RCC 7860 (cell line): ENCODE measurements around the gene ANAPC10.

ENCODE experiments used
- DNase-seq: peaks from one replicate; pipeline ENCODE4 v3.0.0-alpha.2; 2015; ENCODE audit warnings: low spot score
- FAIRE-seq: peaks from 2 replicates; lab custom pipeline; 2012; peaks lifted over from hg19 to GRCh38; lab: Jason Lieb, UNC

Gene ANAPC10

DNA sequence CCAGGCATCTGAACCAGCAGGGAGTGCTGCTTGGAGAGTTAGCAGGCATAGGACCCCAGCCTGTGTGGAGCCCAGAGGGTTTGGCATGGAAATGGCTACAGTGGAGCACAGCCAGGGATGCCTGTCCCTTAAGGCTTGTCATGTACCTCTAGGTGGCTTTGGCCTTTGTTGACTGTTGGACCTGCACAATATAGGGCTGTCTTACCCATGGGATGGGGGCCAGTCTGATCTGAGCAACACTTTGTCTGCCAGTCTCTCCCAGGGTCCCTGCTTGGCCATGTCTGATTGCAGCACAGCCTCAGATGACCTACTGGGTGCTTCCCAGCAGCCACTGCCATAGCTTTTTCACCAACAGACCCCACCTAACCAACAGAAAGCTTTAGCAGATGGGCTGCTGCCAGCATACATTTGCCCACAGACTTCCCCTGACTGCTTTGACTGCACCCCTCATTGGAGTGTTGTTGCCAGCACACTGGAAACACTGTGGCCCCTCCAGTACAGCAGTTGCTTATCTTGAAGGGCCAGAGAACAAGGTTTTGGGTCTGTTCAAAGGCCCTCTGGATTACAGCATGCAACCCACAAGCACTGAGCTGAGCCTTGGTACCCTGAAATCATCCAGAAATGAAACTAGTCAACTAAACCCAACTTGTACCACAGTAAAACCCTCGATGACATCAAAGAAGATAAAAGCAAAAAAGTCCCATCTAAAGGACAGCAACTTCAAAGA lies 22.1 kb downstream of the ANAPC10 start:
- DNase-seq (no peak), FAIRE-seq (no peak)

DNA sequence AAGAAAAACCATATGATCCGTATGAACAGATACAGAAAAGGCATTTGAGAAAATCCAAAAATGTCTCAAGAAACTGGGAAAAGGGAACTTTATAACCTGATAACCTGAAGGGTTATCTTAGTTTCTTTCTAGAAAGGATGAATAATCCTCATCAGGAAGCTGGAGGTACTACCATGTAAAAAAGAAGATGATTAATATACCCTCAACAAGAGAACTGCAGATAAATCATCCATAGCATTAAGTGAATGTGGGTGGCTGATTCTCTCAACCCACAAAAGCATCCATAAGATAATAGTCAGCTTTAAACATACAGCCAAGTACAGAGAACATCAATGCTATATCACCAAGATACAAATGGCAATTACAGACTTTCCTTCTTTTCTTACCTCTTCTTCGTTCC lies 26.4 kb downstream of the ANAPC10 start:
- FAIRE-seq (no peak), DNase-seq (no peak)

DNA sequence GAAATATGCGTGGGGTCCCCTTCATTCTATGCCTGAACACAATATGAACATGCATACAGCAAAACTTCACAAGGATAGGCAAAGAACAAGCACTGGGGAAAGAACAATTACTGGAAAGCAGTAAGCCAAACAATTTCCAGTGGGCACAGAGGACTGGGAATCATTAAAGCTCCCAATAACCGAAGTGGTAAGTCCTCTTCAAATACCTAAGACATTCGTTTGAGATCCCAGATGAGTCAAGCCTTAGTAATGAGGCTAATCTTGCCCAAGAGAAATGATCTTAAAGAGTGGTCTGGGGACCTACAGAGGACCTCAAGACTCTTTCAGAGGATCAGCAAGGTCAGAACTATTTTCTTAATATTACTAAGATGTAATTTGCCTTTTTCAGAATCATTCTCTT lies 28.6 kb downstream of the ANAPC10 start:
- DNase-seq = peak; percentile 11

DNA sequence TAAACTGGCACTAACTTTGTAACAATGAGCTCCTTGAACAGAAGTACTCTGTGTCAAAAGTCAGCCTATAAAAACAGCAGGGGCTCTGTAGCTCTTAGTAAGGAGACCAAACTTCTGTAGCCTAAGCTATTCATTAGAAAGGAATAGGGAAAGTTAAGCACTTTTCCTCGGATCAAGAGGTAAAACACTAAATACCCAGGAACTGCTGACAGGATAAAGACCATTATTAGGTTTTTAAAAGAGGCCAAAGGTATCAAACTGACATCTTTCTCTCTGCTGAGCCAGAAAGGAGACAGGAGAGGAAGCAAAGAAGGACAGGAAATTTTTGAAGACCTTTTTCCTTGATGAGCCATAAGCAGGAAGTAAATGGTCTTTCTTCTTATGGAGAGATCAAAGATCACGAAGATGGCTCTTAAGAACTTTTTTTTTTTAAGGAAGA lies 31.9 kb downstream of the ANAPC10 start:
- DNase-seq (no peak), FAIRE-seq (no peak)

More for the DNA sequence above, 28.6 kb downstream of the ANAPC10 start:
- FAIRE-seq = no peak

DNA sequence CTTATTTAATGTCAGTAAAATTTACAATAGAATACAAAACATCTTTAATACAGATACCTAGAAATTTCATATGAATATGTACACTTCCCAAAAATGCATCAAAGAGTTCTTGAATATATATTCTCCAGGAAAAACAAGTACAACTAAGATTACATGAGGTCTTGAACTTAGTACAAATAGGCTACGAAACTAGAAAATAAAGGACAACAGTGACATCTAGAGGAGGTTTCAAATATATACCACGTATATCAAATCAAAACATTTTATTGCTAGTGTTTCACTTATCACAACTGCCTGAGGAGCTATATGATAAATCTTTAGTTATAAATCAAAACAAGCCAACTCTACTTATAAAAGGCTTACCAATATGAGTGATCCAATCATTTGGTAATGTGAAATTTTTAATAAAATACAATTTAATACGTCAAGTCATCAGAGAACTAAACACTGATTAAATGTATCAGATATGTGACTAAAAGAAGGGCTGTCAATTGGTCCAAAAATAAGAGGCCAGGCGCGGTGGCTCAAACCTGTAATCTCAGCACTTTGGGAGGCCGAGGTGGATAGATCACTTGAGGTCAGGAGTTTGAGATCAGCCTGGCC lies 36.6 kb downstream of the ANAPC10 start:
- FAIRE-seq = peak; percentile 51
- peak; percentile 37 for DNase-seq

DNA sequence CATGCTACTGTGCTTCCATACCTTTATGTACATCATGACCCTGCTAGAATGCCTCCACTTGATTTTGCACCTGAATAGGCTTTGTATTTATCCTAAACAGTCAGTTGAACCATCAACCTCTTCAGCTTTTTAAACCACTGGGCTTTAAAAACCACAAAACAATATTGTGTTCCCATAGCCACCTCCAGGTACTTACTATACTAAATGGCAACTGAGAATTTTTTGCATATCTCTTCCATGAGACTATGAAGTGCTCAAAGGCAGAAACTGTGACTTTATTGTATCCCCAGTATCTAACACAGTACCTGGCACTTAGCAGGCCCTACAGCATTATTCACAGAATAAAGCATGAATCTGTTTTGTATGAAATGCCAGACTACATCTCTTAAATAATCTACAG lies 39.7 kb downstream of the ANAPC10 start:
- FAIRE-seq (no peak), DNase-seq (no peak)

DNA sequence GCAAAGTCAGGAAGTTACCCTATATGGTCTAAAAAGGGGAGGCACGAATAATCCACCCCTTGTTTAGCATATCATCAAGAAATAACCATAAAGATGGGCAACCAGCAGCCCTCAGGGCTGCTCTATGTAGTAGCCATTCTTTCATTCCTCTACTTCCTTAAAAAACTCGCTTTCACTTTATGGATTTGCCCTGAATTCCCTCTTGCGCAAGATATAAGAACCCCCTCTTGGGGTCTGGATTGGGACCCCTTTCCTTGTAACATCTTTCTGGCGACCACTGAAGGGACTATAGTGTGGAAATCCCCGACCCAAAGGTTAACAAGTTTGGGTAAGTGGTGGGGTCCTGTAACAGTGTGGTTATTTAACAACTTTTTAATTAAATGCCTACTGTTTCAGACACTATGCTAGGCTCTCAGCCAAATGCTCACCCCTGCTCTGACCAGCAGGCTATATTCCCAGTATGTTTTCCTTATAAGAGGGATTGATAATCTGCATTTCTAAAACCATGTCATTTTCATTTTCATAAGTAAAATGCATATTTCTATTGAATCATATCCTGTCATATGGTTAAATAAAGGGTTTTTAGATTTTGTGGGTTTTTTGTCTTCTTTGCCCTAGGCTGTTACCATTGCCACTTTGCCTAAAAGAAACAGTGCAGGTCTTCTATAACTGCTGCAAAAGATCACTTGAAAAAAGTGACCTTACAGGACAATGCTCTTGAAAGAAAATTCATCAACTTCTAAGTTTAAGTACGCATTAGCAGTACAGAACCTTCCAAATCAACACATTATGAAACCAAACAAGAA lies 41.5 kb downstream of the ANAPC10 start:
- DNase-seq (no peak), FAIRE-seq (no peak)

DNA sequence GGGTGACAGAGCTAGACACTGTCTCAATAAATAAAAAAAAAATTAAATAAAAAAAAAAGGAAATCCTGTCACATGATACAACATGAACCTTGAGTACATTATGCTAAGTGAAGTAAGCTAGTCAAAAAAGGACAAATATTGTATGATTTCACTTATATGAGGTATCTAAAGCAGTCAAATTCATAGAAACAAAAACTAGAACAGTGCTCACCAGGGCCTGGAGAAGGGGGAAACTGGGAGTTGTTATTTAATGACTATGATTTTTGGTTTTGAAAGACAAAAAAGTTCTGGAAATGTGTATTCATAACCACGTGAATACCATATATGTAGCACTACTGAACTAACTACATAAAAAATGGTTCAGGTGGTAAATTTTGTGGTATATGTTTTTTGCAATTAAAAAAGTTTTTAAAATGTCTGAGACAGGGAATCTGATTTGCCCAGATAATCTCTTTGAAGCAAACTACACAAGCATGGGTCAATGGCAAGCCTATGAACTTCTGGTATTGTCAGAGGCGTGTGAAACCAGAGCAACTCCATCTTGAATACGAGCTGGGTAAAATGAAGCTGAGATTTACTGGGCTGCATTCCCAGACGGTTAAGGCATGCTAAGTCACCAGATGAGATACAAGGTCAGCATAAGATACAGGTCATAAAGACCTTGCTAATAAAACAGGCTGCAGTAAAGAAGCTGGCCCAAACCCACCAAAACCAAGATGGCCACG lies 42.3 kb downstream of the ANAPC10 start:
- no peak for FAIRE-seq
- no peak for DNase-seq

DNA sequence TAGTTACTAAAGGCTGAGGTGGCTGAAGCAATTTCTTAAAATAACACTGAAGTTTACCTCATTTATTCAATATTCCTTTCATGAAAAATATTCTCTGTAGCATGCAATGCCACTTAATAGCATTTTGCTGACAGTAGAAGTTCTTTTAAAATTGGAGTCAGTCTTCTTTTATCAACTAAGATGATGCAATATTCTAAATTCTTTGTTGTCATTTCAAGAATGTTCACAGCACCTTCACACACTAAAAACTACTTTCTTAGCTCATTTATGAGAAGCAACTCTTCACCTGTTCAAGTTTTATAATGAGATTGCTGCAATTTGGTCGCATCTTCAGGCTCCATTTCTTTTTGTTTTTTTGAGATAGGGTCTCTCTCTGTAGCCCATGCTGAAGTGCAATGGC lies 48.8 kb downstream of the ANAPC10 start:
- no peak for FAIRE-seq
- DNase-seq = no peak

DNA sequence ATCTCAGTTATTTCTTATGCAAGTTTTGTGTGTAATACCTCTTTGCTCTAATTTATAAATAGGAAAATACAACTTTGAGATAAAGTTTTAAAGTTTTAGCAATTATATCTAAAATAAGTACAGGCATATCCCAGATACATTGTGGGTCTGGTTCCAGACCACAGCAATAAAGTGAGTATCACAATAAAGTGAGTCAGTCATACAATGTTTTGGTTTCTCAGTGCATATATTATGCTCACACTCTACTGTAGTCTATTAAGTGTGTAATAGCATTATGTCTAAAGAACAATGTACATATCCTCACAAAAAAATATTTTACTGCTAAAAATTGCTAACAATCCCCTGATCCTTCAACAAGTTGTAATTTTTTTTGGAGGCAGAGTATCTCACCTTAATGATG lies 49.2 kb downstream of the ANAPC10 start:
- DNase-seq (no peak), FAIRE-seq (no peak)

DNA sequence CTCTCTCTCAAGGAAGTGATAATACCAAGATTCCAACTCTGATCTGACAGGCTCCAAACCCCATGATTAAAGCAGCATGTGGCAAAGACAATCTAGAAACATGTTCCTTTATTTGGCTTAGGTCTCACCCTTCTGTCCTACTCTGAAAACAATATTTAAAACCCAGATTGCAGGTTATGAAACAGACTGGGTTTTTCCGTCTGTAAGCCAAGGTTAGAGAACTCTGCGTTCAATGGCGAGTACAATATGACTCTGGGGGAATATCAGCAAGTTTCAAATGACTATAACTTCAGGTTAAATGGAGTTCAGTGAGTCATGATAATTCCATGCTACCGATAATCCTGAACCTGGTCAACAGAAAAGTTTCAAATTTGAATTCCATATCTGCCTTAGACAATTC lies 50.8 kb downstream of the ANAPC10 start:
- FAIRE-seq = no peak
- DNase-seq = no peak

DNA sequence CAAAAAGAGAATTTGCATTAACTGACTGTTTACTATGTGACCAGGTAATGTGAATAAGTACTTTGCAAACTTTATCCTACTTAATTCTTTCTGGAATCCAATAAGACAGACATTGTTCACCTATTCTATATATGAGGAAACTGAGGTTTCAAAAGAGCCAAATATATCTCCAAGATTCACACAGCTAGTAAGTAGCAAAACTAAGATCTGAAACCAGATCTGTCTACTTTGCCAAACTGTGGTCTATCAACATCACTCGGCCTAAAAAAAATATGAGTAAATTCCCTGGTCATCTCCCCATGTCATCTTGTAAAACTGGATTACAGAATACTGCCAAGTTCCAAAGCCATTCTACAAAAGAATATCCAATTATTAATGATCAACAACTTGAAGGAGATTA lies 52.8 kb downstream of the ANAPC10 start:
- no peak for FAIRE-seq
- no peak for DNase-seq

DNA sequence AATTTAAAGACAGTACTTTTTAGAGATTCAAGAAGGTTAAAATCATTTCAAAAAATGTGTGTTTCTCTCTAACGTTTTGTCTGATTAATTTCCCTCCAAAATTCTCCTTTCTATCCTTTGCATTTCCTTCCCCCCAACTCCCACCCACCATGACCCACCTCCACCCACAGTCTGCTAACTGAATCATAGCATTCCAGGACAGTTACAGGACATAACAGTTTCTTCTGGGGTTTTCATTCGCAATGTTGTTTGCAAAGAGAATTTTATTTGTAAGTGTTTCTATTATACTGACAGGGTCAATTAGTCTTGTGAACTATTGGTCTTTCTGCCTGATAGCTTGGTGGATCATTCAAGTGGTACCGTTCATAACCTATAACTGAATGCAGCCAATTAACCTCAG lies 53.7 kb downstream of the ANAPC10 start:
- peak; percentile 58 for FAIRE-seq
- DNase-seq = peak; percentile 44

DNA sequence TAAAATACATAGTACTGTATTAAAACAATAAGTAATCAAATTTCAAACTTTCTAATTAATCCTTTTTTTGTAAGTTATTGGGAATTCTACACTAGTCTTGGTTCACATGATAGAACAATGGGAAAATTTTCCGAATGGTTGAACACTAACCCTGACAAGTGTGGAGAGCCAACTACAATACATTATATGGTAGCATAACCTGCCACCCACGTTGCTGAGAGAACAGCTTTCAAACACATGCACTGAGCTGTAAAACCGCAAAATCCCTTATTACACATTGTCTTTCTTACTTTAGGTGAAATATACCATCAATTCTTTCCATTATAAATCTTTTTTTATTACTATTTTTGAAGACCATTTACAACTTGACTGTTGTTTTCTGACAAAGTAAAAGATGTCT lies 54.7 kb downstream of the ANAPC10 start:
- FAIRE-seq (peak; percentile 95), DNase-seq (peak; percentile 62)

DNA sequence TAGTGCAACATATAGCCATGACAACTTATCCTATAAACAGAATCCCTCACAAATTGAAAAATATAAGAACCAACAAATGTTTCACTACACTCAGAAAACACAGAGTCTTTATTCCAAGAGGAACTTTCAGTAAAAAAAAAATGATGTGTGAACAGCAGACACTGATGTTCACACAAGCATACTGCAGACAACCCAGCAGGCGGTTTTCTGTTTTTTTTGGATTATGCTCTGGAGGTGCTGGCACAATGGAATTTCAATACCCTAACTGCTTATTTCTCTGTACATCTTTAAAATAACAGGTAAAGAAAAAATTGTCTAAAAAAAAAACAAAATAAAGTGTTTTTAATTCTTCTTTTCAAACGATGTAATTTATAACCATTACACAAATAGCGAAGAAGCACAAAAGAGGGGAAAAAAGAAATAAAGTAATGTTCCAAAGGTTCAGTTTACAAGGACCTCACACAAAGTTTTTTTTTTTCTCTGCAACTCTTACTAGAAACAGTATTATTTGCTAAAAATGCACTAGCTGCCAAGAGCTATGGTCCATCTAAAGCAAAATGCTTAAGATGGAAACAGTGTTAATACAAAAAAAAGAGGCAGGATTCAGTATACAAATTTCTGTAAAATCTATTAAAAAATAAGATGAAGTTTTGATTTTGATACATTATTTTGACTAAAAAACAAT lies 55.3 kb downstream of the ANAPC10 start:
- FAIRE-seq = no peak
- DNase-seq = no peak

DNA sequence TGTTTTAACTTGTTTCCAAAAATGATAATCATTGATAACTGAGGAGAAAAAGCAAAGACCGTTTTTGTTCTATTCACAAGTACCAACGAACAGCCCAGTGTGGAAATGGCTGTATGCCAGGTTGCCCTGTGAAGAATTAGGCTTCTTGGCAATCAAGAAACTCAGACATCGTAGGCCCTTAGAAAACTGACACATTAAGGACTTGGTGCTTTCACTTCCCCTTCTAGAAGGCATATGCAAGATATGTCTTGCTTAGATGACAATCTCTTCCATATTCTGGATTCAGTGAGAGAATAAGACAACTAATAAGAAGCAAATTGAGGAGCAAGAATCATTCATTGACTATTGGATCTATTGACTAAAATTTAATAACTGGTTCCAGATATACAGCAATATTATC lies 56.6 kb downstream of the ANAPC10 start:
- DNase-seq (no peak), FAIRE-seq (no peak)

DNA sequence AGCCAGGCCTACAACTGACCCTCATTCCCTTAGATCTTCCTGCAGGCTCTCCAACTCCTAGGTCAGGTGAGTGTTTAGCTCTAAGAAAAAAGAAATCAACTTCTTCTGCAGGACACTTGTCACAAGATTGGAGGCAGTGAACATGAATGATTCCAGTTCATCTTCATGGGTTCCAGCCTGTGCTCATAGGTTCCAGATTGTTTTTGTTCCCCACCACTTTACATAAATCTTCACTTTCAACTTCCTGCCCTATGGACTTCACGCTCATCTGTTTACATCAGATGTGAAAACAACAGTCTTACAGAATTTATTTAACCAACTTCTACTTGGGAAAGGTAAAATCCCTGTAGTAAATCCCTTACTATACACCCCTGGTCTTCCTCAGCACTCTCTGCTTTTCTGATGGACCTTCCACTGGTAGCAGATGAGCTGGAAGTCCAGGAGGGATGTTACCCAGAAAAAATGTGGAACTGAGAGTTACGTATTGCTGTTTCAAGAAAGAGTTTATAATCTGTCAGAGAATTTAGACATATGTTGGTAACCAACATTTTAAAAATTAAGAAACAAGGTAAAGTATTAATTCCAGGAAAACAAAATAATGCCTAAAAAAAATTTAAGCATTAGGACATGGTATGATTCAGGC lies 62.4 kb downstream of the ANAPC10 start:
- FAIRE-seq = no peak
- DNase-seq = no peak

DNA sequence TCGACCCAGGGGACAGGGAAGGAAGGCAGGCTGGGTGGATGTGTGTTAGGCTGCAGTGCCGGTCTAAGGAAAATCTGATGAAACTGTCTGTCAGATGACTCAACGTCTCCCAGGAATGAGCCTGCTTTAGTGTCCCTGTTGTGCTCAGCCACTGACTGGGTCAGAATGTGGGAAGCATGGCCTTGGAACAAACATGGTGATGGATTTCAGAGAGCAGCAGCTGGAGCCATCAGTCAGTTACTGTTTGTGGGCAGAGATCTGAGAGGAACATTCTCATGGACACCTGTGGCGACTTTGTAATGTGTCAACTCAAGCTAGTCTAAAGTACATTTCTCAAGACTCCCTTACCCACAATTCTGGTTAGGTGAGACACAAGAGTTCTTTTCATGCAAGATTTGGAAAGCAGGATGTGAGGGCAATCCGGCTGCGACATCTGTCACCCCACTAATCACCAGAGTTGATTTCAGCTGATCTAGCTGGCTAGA lies 63.2 kb downstream of the ANAPC10 start:
- DNase-seq = peak; percentile 69
- FAIRE-seq = no peak

DNA sequence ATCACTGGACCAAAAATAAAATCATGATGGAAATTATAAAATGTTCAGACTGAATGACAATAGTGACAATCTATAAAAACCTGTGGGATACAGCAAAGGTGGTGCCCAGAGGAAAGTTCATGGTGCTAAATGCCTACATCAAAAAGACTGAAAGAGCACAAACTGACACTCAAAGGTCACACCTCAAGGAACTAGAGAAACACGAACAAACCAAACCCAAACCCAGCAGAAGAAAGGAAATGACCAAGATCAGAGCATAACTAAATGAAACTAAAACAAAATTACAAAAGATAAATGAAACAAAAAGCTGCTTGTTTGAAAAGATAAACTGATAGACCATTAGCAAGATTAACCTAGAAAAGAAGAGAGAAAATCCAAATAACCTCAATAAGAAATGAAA lies 78.7 kb downstream of the ANAPC10 start:
- FAIRE-seq (no peak), DNase-seq (no peak)

DNA sequence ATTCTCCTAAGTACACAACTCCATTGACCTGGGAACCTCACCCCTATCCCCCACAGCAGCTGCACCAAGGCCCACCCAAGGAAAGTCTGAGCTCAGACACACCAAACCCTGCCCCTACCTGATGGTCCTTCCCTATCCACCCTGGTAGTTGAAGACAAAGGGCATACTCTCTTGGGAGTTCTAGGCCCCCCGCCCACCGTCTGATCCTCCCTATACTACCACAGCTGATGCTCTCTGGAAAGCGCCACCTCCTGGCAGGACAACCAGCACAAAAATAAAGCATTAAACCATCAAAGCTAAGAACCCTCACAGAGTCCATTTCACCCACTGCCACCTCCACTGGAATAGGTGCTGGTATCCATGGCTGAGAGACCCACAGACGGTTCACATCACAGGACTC lies 83.6 kb downstream of the ANAPC10 start:
- DNase-seq (no peak), FAIRE-seq (no peak)
